K562 (cell line): ENCODE measurements around the gene RIPK4. TPM values are rescaled to one million over a fixed set of nuclear protein-coding genes. Genes with fewer than 3 reads are reported as not detected.

ENCODE experiments used
- ATAC-seq: fragments of 200-7000 bp; cut with Tn5 transposase; 3 replicates; pipeline ENCODE4 v1.9.1; 2020; ENCODE audit warnings: moderate library complexity
- BruUV-seq: library from RNA; stranded (reverse); fragments of 400-500 nt; replicated peaks from 2 replicates; lab custom pipeline; 2021; lab: Mats Ljungman, UMichigan
- CTCF ChIA-PET: fragments of 300-600 bp; formaldehyde crosslinking; extraction: SDS; loops from one replicate; lab custom pipeline; 2021; ENCODE audit warnings: low intra/inter-chr PET ratio; lab: Yijun Ruan, JAX
- POLR2A ChIA-PET: fragments of 300-600, 350-650 bp; sonication (Branson Sonifier 250); formaldehyde crosslinking; extraction: SDS; loops from one replicate; lab custom pipeline; 2021; ENCODE audit warnings: antibody characterized with exemption, inconsistent platforms; lab: Yijun Ruan, JAX
- DNase-seq, 4 experiments: peaks; one replicate each; pipeline versions ENCODE4 v3.0.0 to v3.0.0-alpha.2; 2011 to 2018; ENCODE audit warnings: low spot score in 3 of 4, mixed read lengths in 3 of 4; ENCODE audit errors: extremely low read depth in 1 of 4
- FAIRE-seq: peaks from 2 replicates; lab custom pipeline; 2011; peaks lifted over from hg19 to GRCh38; lab: Jason Lieb, UNC
- H2AFZ ChIP-seq: 2 replicates; pipeline ENCODE4 v1.6.0; 2011; ENCODE audit warnings: low read depth, low read length, control low read depth, inconsistent platforms
- H3K27ac ChIP-seq: fragments of 200-600 bp; 3 replicates; pipeline ENCODE4 v1.8.0; 2011; ENCODE audit warnings: low read depth, mild to moderate bottlenecking, control low read depth, inconsistent platforms, low read length, moderate library complexity, mixed read lengths; ENCODE audit errors: extremely low read depth
- H3K27me3 ChIP-seq, 2 experiments: fragments of 300-600 bp in 1 of 2; 2 replicates in 1 of 2; 3 replicates in 1 of 2; pipeline versions ENCODE4 v1.6.0 to v1.8.0; 2011; ENCODE audit warnings: inconsistent platforms in 2 of 2, low read length in 2 of 2, mild to moderate bottlenecking in 1 of 2, mixed read lengths in 1 of 2, moderate library complexity in 1 of 2; ENCODE audit not compliant: control insufficient read depth in 2 of 2, insufficient read depth in 2 of 2
- H3K36me3 ChIP-seq: fragments of 300-600 bp; 3 replicates; pipeline ENCODE4 v1.8.0; 2011; ENCODE audit warnings: mild to moderate bottlenecking, low read length, inconsistent platforms; ENCODE audit not compliant: control insufficient read depth, insufficient read depth
- H3K4me1 ChIP-seq, 2 experiments: fragments of 200-600 bp in 1 of 2; replicated peaks in 1 of 2; 2 replicates in 1 of 2; 3 replicates in 1 of 2; pipeline versions ENCODE4 v1.5.1 to v1.8.0; 2011; ENCODE audit warnings: inconsistent platforms in 2 of 2, low read length in 2 of 2, mild to moderate bottlenecking in 1 of 2, mixed read lengths in 1 of 2, moderate library complexity in 1 of 2; ENCODE audit not compliant: control insufficient read depth in 2 of 2, insufficient read depth in 2 of 2
- H3K4me2 ChIP-seq: 2 replicates; pipeline ENCODE4 v1.6.1; 2011; ENCODE audit warnings: low read length, control low read depth, inconsistent platforms, mixed read lengths; ENCODE audit not compliant: insufficient read depth
- H3K4me3 ChIP-seq: fragments of 200-600 bp; sonication (generic), shearing (Covaris generic); 2 replicates; pipeline ENCODE4 v1.5.1; 2016; ENCODE audit warnings: control low read depth, inconsistent platforms
- H3K79me2 ChIP-seq: fragments of 200-600 bp; 3 replicates; pipeline ENCODE4 v1.8.0; 2011; ENCODE audit warnings: low read length, inconsistent platforms; ENCODE audit not compliant: control insufficient read depth, insufficient read depth
- H3K9ac ChIP-seq, 2 experiments: 2 replicates each; pipeline versions ENCODE4 v1.6.0 to v1.6.1; 2011; ENCODE audit warnings: low read depth in 2 of 2, low read length in 2 of 2, control low read depth in 1 of 2, inconsistent platforms in 1 of 2, mild to moderate bottlenecking in 1 of 2, mixed read lengths in 1 of 2; ENCODE audit not compliant: insufficient read depth in 1 of 2
- H3K9me1 ChIP-seq: one replicate; pipeline ENCODE4 v1.6.0; 2011; ENCODE audit warnings: inconsistent platforms, mild to moderate bottlenecking, low read length, moderate library complexity; ENCODE audit not compliant: control insufficient read depth, insufficient read depth
- H3K9me3 ChIP-seq: replicated peaks from 2 replicates; pipeline ENCODE4 v1.5.1; 2011; ENCODE audit warnings: low read depth, low read length, inconsistent platforms; ENCODE audit not compliant: control insufficient read depth, insufficient read depth
- H4K20me1 ChIP-seq: replicated peaks from 2 replicates; pipeline ENCODE4 v1.6.1; 2011; ENCODE audit warnings: low read length, inconsistent platforms, mixed read lengths; ENCODE audit not compliant: control insufficient read depth, insufficient read depth
- CSDE1 ChIP-seq, 2 experiments: fragments of 450-650 bp; IDR thresholded peaks; 2 replicates each; pipeline ENCODE4 v1.6.1; 2016; ENCODE audit warnings: mild to moderate bottlenecking in 1 of 2
- LCOR ChIP-seq: sonication (generic); formaldehyde crosslinking; IDR thresholded peaks from 2 replicates; pipeline ENCODE4 v1.8.0; 2022; ENCODE audit warnings: mild to moderate bottlenecking, missing genetic modification reagents
- PML ChIP-seq: IDR thresholded peaks from 2 replicates; pipeline ENCODE4 v1.6.1; 2012; ENCODE audit warnings: low read length, inconsistent platforms
- ZNF408 ChIP-seq: fragments of 250-450 bp; sonication (Bioruptor Pico); IDR thresholded peaks from 2 replicates; pipeline ENCODE4 v1.4.0; 2020; ENCODE audit warnings: low read depth, mild to moderate bottlenecking, moderate library complexity
- ZNF583 ChIP-seq: fragments of 250-450 bp; sonication (Bioruptor Pico); IDR thresholded peaks from 2 replicates; pipeline ENCODE4 v1.4.0; 2020
- WGBS: fragments of 100-300 bp; shearing (Covaris generic); methylation state at CpG from one replicate; pipeline ENCODE4 v1.1.6; 2016; ENCODE audit warnings: low coverage, mixed read lengths; ENCODE audit not compliant: insufficient coverage; ENCODE audit errors: missing lambda C conversion rate; 5-methylcytosine and 5-hydroxymethylcytosine counted together
- in situ Hi-C: fragments of 300-500 bp; cut with MboI; formaldehyde crosslinking; loops from 4 replicates; pipeline ENCODE4 v1.15.0; 2018; ENCODE audit warnings: inconsistent platforms, mixed read lengths
- intact Hi-C: fragments of 100-400 bp; cut with micrococcal nuclease; formaldehyde crosslinking; loops from 2 replicates; pipeline ENCODE4 v1.14.2; 2022
- polyA plus RNA-seq, 8 experiments: library from polyadenylated mRNA; depleted of rRNA in 4 of 8; stranded (reverse) in 5 of 8; unstranded in 3 of 8; fragments of >200 nt; fragmentation: Nextera tagmentation in 2 of 8; fragmentation: Illumina TruSeq in 1 of 8; extraction: Ambion mirVana in 2 of 8; extraction: Trizol in 1 of 8; gene quantifications; 2 replicates each; pipeline versions ENCODE4 v1.2.1 to v1.2.3, GENCODE V29; 2011 to 2014; ENCODE audit warnings: inconsistent platforms in 1 of 8, missing spikeins in 1 of 8
- total RNA-seq, 7 experiments: library from RNA; depleted of rRNA in 6 of 7; stranded (reverse); fragments of >200 nt in 6 of 7; fragmentation: Illumina TruSeq in 2 of 7; extraction: Trizol in 2 of 7; gene quantifications; 2 replicates each; pipeline versions ENCODE4 v1.2.1 to v1.2.3, GENCODE V29; 2011 to 2021; ENCODE audit warnings: low replicate concordance in 1 of 7

RIPK4 gene
- total and polyA plus RNA-seq, 9 of the 15 experiments (the other 6 are each of a cell fraction or from before 2014, with no cell fraction given): not detected

DNA sequence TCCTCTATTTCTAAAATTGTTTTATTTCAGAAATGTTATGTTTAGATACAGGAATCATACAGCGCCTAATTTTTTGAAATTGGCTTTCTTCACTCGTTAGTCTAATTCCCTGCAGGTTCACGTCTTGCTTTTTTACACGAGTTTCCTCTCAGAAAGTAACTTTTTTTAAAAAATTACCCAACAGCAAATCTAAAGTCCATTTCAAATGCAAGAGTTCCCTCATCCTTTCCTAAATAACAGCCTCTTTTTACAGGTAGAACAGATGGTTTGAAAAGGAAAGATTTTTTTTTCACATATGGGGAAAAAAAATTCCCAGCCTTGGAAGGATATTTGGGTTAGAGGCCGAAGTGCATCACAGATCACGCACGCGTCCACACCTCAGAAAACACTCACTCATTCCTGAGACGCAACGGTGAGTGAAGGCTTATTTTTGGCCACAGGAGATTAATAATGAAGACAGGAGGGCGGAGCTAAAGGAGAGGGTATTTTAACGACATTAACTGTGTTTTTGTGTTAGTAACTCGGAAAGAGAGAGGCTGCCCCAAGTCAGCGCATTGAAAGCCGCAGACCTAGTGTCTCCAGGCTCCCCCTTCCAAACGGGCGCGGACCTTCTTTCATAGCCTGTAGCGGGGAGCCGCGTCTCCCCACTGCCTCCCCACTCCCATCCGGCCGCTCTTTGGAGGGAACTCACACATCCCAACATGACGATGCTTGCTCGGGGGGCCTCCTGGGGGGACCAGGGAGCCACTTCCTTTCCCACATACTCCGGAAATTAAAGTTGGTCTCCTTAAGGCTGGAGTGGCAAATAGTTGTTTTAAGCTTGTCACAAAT is 969 bp upstream of the RIPK4 start:
- no peak overlapping the region for H3K27ac ChIP-seq
- in situ Hi-C loops: no loop called here
- H3K4me2 ChIP-seq: no peak overlapping the region
- no TSS peak for BruUV-seq
- ChIA-PET CTCF (no interaction called here), POLR2A (interaction anchor here (0.6 to 0.9 kb wide), 4 partner anchors 9 to 274 kb away, joined by 3 to 6 read pairs (median 4); no protein-coding TSS in a partner anchor)
- DNase-seq (no peak), FAIRE-seq (no peak), ATAC-seq (no peak)
- H3K4me1 ChIP-seq: peaks cover 0 to 5% of the 10 kb centered on the region in 2 experiments; a peak in 2 of 5 replicates
- no peaks in the 10 kb centered on the region for H3K9me1 ChIP-seq
- H3K4me3 ChIP-seq: no peak overlapping the region
- peaks cover 50 to 79% of the 10 kb centered on the region in 2 experiments for H3K27me3 ChIP-seq
- no peak overlapping the region for H2AFZ ChIP-seq
- H3K79me2 ChIP-seq: no peaks in the 10 kb centered on the region
- no peaks in the 10 kb centered on the region for H3K36me3 ChIP-seq
- H3K9me3 ChIP-seq: no peaks in the 10 kb centered on the region
- no peak for TF ChIP-seq CSDE1 (IDR thresholded peaks at IDR 0.05)
- TF ChIP-seq ZNF583: no peak
- no peak for TF ChIP-seq LCOR (CRISPR knock-in tag)
- no peak for TF ChIP-seq ZNF408
- TF ChIP-seq PML: no peak
- H4K20me1 ChIP-seq: peaks cover 9% of the 10 kb centered on the region; the same call in 1 of the 2 replicates
- intact Hi-C loops: no loop called here
- H3K9ac ChIP-seq: no peak overlapping the region; a peak in 1 of 4 replicates
- 28% methylated on average over 26 of the region's 26 CpGs for WGBS
